GM23338 (cell line): ENCODE data around the gene PARP6. TPM values are rescaled to one million over a fixed set of nuclear protein-coding genes. Genes with fewer than 3 reads are reported as not detected.

Experiments
- CREB1 ChIP-seq: fragments of 250-450 bp; sonication (Bioruptor Pico); IDR thresholded peaks from 2 replicates; pipeline ENCODE4 v1.5.0; 2020; ENCODE audit warnings: low read depth, mild to moderate bottlenecking, moderate library complexity
- CTCF ChIP-seq, 2 experiments: fragments of 200-600 bp in 1 of 2; sonication (generic) in 1 of 2; conservative IDR thresholded peaks; 2 replicates each; pipeline versions ENCODE4 v1.5.1 to v1.6.1; 2016 to 2017; ENCODE audit warnings: antibody characterized with exemption in 2 of 2, low read depth in 2 of 2, mild to moderate bottlenecking in 2 of 2, moderate library complexity in 1 of 2
- EZH2 ChIP-seq: fragments of 200-600 bp; sonication (generic); IDR thresholded peaks from one replicate; pipeline ENCODE4 v1.8.0; 2017; ENCODE audit warnings: antibody characterized with exemption, mild to moderate bottlenecking, low read depth; ENCODE audit not compliant: unreplicated experiment
- EZH2phosphoT487 ChIP-seq: fragments of 200-600 bp; sonication (generic); IDR thresholded peaks from one replicate; pipeline ENCODE4 v1.8.1; 2018; ENCODE audit warnings: antibody characterized with exemption; ENCODE audit not compliant: unreplicated experiment
- JUNB ChIP-seq: IDR thresholded peaks from one replicate; pipeline ENCODE4 v1.6.1; 2016; ENCODE audit warnings: antibody characterized with exemption; ENCODE audit not compliant: unreplicated experiment
- NANOG ChIP-seq: IDR thresholded peaks from 2 replicates; pipeline ENCODE4 v1.6.1; 2016; ENCODE audit warnings: antibody characterized with exemption, borderline replicate concordance
- POLR2AphosphoS5 ChIP-seq: IDR thresholded peaks from 2 replicates; pipeline ENCODE4 v1.6.1; 2016; ENCODE audit warnings: antibody characterized with exemption, low read depth
- STAT1 ChIP-seq: IDR thresholded peaks from one replicate; pipeline ENCODE4 v1.6.1; 2016; ENCODE audit warnings: antibody characterized with exemption; ENCODE audit not compliant: unreplicated experiment
- ZNF114 ChIP-seq: fragments of 250-450 bp; sonication (Bioruptor Pico); IDR thresholded peaks from 2 replicates; pipeline ENCODE4 v1.5.0; 2020; ENCODE audit warnings: mild to moderate bottlenecking, moderate library complexity
- ZNF331 ChIP-seq: fragments of 250-450 bp; sonication (Bioruptor Pico); IDR thresholded peaks from 2 replicates; pipeline ENCODE4 v1.5.0; 2020; ENCODE audit warnings: low read depth, mild to moderate bottlenecking, moderate library complexity
- ZNF462 ChIP-seq: fragments of 250-450 bp; sonication (Bioruptor Pico); IDR thresholded peaks from 2 replicates; pipeline ENCODE4 v1.5.0; 2020; ENCODE audit warnings: mild to moderate bottlenecking, moderate library complexity
- polyA plus RNA-seq: library from polyadenylated mRNA; unstranded; fragments of >200 nt; fragmentation: Nextera tagmentation; extraction: Ambion mirVana; gene quantifications from 2 replicates; pipeline ENCODE4 v1.2.1, GENCODE V29; 2016
- total RNA-seq: library from RNA; depleted of rRNA; stranded (reverse); fragments of >200 nt; shearing (Covaris generic); gene quantifications from 2 replicates; pipeline ENCODE4 v1.2.3, GENCODE V29; 2014

PARP6 gene
- total and polyA plus RNA-seq, 2 experiments from 2014 or later, result 27.6 to 28.1 TPM

- TF ChIP-seq ZNF462 (CRISPR knock-in tag), result no peak
- no peak for TF ChIP-seq EZH2phosphoT487
- TF ChIP-seq JUNB, result no peak
- TF ChIP-seq NANOG, result no peak
- no peak for TF ChIP-seq ZNF331
- TF ChIP-seq STAT1, result no peak
- no peak for TF ChIP-seq ZNF114 (CRISPR knock-in tag)
- no peak for TF ChIP-seq EZH2
- TF ChIP-seq POLR2AphosphoS5, result no peak
- no peak for TF ChIP-seq CREB1 (CRISPR knock-in tag)
- no peak for TF ChIP-seq CTCF (conservative IDR thresholded peaks at IDR 0.05; ENCODE audit: low read depth in 2 of 2)
These were observed 34.5 kb downstream of the PARP6 start (continued) for GRCh38 chr15:72237853-72238224.
